ENCODE measurements around the gene EPHB3. TPM values are rescaled to one million over a fixed set of nuclear protein-coding genes. Genes with fewer than 3 reads are reported as not detected.

EPHB3 gene
- total and polyA plus RNA-seq, 4 donors: 0.50 to 9.0 (median 3.4) TPM

GRCh38 chr3:184559336-184559735 lies 2.2 kb upstream of the EPHB3 start:
- Histone ChIP-seq H3K4me3 (ENCODE audit: low read length in 2 of 2) (no peak overlapping the region), H3K36me3 (ENCODE audit: control insufficient read depth in 1 of 2, insufficient read depth in 2 of 2, low read length in 1 of 2) (no peaks in the 10 kb centered on the region), H3K9me3 (ENCODE audit: control insufficient read depth, low read length) (no peaks in the 10 kb centered on the region), H3K27me3 (ENCODE audit: control insufficient read depth in 1 of 2, insufficient read depth in 2 of 2, low read length in 1 of 2) (no peaks in the 10 kb centered on the region), H3K4me1 (ENCODE audit: control insufficient read depth in 1 of 2, insufficient read depth in 2 of 2, low read length in 2 of 2) (no peaks in the 10 kb centered on the region), H3K27ac (ENCODE audit: low read depth in 1 of 2, low read length in 2 of 2) (no peak overlapping the region)
- ATAC-seq (ENCODE audit: low FRiP score) (no peak), DNase-seq (peak in 1 of 2 donors; percentile 60)
- WGBS, 2 donors: 81 to 91% methylated on average over 11 of the region's 11 CpGs
- intact Hi-C loops (cut with DNase I): no loop called here

GRCh38 chr3:184560531-184560930 lies 1.1 kb upstream of the EPHB3 start:
- ATAC-seq (ENCODE audit: low FRiP score) (no peak), DNase-seq (peak; percentile 24 to 50)
- intact Hi-C loops (cut with DNase I): no loop called here
- Histone ChIP-seq H3K4me3 (ENCODE audit: low read length in 2 of 2) (no peak overlapping the region), H3K36me3 (ENCODE audit: control insufficient read depth in 1 of 2, insufficient read depth in 2 of 2, low read length in 1 of 2) (no peaks in the 10 kb centered on the region), H3K4me1 (ENCODE audit: control insufficient read depth in 1 of 2, insufficient read depth in 2 of 2, low read length in 2 of 2) (no peaks in the 10 kb centered on the region), H3K27ac (ENCODE audit: low read depth in 1 of 2, low read length in 2 of 2) (no peak overlapping the region), H3K27me3 (ENCODE audit: control insufficient read depth in 1 of 2, insufficient read depth in 2 of 2, low read length in 1 of 2) (no peaks in the 10 kb centered on the region), H3K9me3 (ENCODE audit: control insufficient read depth, low read length) (no peaks in the 10 kb centered on the region)
- 65 to 84% methylated on average over 3 of the region's 3 CpGs for WGBS, 2 donors

GRCh38 chr3:184561913-184562877 lies 610 bp downstream of the EPHB3 start:
- intact Hi-C loops (cut with DNase I): loop anchor here in 1 of 2 donors (1.0 kb wide), 2 partner anchors 165 to 215 kb away; no protein-coding TSS in a partner anchor
- peak overlapping the region; percentile 63 to 69 for H3K4me3 ChIP-seq (ENCODE audit: low read length in 2 of 2)
- H3K4me1 ChIP-seq (ENCODE audit: control insufficient read depth in 1 of 2, insufficient read depth in 2 of 2, low read length in 2 of 2): no peaks in the 10 kb centered on the region
- no peaks in the 10 kb centered on the region for H3K36me3 ChIP-seq (ENCODE audit: control insufficient read depth in 1 of 2, insufficient read depth in 2 of 2, low read length in 1 of 2)
- no peak overlapping the region for H3K27ac ChIP-seq (ENCODE audit: low read depth in 1 of 2, low read length in 2 of 2)
- ATAC-seq (ENCODE audit: low FRiP score) (peak; percentile 24), DNase-seq (peak in 1 of 2 donors; percentile 55)
- 2% methylated on average over 81 to 109 of the region's 109 CpGs for whole genome bisulfite sequencing, 2 donors
- no peaks in the 10 kb centered on the region for H3K27me3 ChIP-seq (ENCODE audit: control insufficient read depth in 1 of 2, insufficient read depth in 2 of 2, low read length in 1 of 2)
- H3K9me3 ChIP-seq (ENCODE audit: control insufficient read depth, low read length): no peaks in the 10 kb centered on the region

GRCh38 chr3:184562878-184563560 lies 1.4 kb downstream of the EPHB3 start:
- ATAC-seq (ENCODE audit: low FRiP score): no peak
- H3K27ac ChIP-seq (ENCODE audit: low read depth in 1 of 2, low read length in 2 of 2): peak overlapping the region in 1 of 2 donors; percentile 6
- no peaks in the 10 kb centered on the region for H3K9me3 ChIP-seq (ENCODE audit: control insufficient read depth, low read length)
- H3K36me3 ChIP-seq (ENCODE audit: control insufficient read depth in 1 of 2, insufficient read depth in 2 of 2, low read length in 1 of 2): no peaks in the 10 kb centered on the region
- H3K4me3 ChIP-seq (ENCODE audit: low read length in 2 of 2): peak overlapping the region in 1 of 2 donors; percentile 63
- intact Hi-C loops (cut with DNase I): no loop called here
- WGBS, 2 donors: 9 to 13% methylated on average over 24 of the region's 24 CpGs
- no peaks in the 10 kb centered on the region for H3K27me3 ChIP-seq (ENCODE audit: control insufficient read depth in 1 of 2, insufficient read depth in 2 of 2, low read length in 1 of 2)
- DNase-seq: peak in 1 of 2 donors; percentile 64
- H3K4me1 ChIP-seq (ENCODE audit: control insufficient read depth in 1 of 2, insufficient read depth in 2 of 2, low read length in 2 of 2): no peaks in the 10 kb centered on the region

GRCh38 chr3:184563561-184563925 lies 2.0 kb downstream of the EPHB3 start:
- ATAC-seq (ENCODE audit: low FRiP score): no peak
- H3K4me1 ChIP-seq (ENCODE audit: control insufficient read depth in 1 of 2, insufficient read depth in 2 of 2, low read length in 2 of 2): no peaks in the 10 kb centered on the region
- H3K36me3 ChIP-seq (ENCODE audit: control insufficient read depth in 1 of 2, insufficient read depth in 2 of 2, low read length in 1 of 2): no peaks in the 10 kb centered on the region
- H3K27ac ChIP-seq (ENCODE audit: low read depth in 1 of 2, low read length in 2 of 2): peak overlapping the region in 1 of 2 donors; percentile 6
- 57 to 72% methylated on average over 11 of the region's 11 CpGs for WGBS, 2 donors
- no peaks in the 10 kb centered on the region for H3K9me3 ChIP-seq (ENCODE audit: control insufficient read depth, low read length)
- DNase-seq: peak in 1 of 2 donors; percentile 47
- no peak overlapping the region for H3K4me3 ChIP-seq (ENCODE audit: low read length in 2 of 2)
- H3K27me3 ChIP-seq (ENCODE audit: control insufficient read depth in 1 of 2, insufficient read depth in 2 of 2, low read length in 1 of 2): no peaks in the 10 kb centered on the region
- intact Hi-C loops (cut with DNase I): no loop called here

DNA sequence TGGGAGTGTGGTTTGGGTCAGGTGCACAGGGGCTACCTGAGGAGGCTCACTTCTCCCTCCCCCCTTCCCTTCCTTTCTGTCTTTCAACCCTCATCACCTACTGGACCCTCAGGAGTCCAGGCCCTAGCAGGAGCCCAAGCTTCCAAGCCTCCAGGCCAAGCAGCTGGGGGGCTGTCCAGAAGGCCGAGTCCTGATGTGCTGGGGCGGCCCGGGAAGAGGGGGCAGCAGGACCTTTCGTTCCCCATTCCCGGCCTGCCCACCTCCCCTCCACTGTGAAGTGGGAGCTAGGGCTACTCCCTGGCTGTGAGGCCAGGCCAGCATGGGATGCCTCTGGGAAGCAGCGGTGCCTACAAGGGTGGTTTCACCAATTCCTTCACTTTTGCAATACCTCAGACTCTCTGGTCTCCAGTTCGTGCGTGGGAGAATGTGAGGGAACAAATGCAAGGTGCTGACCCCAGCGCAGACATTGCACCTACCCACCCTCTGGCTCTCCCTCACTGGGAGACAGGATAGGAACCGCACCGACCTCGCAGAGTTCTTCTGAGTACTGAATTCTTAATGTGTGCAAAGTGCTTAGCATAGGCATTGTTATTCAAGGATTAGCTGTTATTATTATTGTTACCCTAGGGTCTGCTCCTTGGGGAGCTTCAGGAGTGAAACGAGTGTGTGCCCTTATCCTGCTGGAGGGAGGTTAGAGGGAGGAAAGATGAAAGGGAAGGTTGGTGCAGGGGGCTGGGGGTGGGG lies 2.5 kb downstream of the EPHB3 start:
- no peaks in the 10 kb centered on the region for H3K36me3 ChIP-seq (ENCODE audit: control insufficient read depth in 1 of 2, insufficient read depth in 2 of 2, low read length in 1 of 2)
- DNase-seq (peak in 1 of 2 donors; percentile 44), ATAC-seq (ENCODE audit: low FRiP score) (no peak)
- no peak overlapping the region for H3K27ac ChIP-seq (ENCODE audit: low read depth in 1 of 2, low read length in 2 of 2)
- no peaks in the 10 kb centered on the region for H3K9me3 ChIP-seq (ENCODE audit: control insufficient read depth, low read length)
- H3K4me3 ChIP-seq (ENCODE audit: low read length in 2 of 2): no peak overlapping the region
- H3K4me1 ChIP-seq (ENCODE audit: control insufficient read depth in 1 of 2, insufficient read depth in 2 of 2, low read length in 2 of 2): no peaks in the 10 kb centered on the region
- H3K27me3 ChIP-seq (ENCODE audit: control insufficient read depth in 1 of 2, insufficient read depth in 2 of 2, low read length in 1 of 2): no peaks in the 10 kb centered on the region
- intact Hi-C loops (cut with DNase I): no loop called here
- 65 to 85% methylated on average over 13 of the region's 13 CpGs for WGBS, 2 donors

- WGBS, 2 donors: 84 to 91% methylated on average over 5 of the region's 5 CpGs
- H3K27ac ChIP-seq (ENCODE audit: low read depth in 1 of 2, low read length in 2 of 2): no peak overlapping the region
- H3K36me3 ChIP-seq (ENCODE audit: control insufficient read depth in 1 of 2, insufficient read depth in 2 of 2, low read length in 1 of 2): no peaks in the 10 kb centered on the region
- peak in 1 of 2 donors; percentile 23 for DNase-seq
- no peak overlapping the region for H3K4me3 ChIP-seq (ENCODE audit: low read length in 2 of 2)
- no peaks in the 10 kb centered on the region for H3K4me1 ChIP-seq (ENCODE audit: control insufficient read depth in 1 of 2, insufficient read depth in 2 of 2, low read length in 2 of 2)
- H3K9me3 ChIP-seq (ENCODE audit: control insufficient read depth, low read length): no peaks in the 10 kb centered on the region
- ATAC-seq (ENCODE audit: low FRiP score): no peak
- no peaks in the 10 kb centered on the region for H3K27me3 ChIP-seq (ENCODE audit: control insufficient read depth in 1 of 2, insufficient read depth in 2 of 2, low read length in 1 of 2)
- intact Hi-C loops (cut with DNase I): no loop called here
Observed at GRCh38 chr3:184564685-184565385, 3.2 kb downstream of the EPHB3 start.
